Epidermal melanocyte (primary cell): Measurements from ENCODE around the gene NFIA.

Experiments used
- DNase-seq: peaks from one replicate; pipeline ENCODE4 v3.0.0; 2011; ENCODE audit warnings: low spot score; ENCODE audit not compliant: insufficient read length

NFIA gene

GRCh38 chr1:61329556-61329955 lies 247.2 kb downstream of the NFIA start:
- no peak for DNase-seq

DNA sequence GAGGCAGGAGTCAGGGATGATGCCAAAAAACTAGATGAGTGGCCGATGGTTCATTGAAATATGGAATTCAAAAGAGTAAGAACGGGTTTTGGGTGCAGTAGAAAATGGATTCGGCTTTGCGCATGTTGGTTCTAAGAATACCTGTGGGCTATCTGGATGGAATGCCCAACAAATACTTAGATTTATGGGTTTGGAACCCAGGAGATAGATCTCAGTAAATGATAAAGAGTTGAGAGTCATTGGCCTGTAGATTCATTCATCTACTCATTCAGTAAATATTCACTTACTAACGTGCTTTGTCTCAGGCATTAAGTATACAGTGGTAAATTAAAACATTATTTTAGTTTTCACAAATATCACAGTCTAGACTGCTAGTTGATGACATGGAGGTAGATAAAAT lies 247.7 kb downstream of the NFIA start:
- no peak for DNase-seq

GRCh38 chr1:61330571-61330970 lies 248.2 kb downstream of the NFIA start:
- no peak for DNase-seq

DNA sequence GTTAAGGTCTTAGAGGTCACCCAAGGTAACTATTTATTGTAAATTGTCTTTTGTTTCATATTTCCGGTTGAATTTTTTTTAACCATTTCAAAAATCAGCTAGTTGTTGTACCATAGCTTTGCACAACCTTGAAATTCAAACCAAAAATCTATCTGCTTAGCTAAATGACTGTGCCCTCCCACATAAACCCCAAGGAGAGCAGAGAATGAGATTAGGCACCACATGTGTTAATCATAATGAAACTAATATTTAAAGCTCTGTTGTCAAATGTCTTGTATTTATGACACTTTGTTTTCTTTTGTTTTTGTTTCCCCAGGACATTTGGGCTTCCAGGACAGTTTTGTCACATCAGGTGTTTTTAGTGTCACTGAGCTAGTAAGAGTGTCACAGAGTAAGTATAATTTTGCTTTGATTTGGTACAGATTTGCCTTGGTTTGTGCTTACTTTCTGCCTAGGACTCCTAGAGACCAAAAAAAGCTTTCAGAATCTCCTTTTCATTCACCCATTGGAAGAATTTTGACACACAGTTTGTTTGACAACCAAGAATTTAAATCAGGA lies 249.9 kb downstream of the NFIA start:
- DNase-seq: no peak

GRCh38 chr1:61332796-61333195 lies 250.4 kb downstream of the NFIA start:
- no peak for DNase-seq

- no peak for DNase-seq
Observed at GRCh38 chr1:61334718-61335589, 252.6 kb downstream of the NFIA start.

DNA sequence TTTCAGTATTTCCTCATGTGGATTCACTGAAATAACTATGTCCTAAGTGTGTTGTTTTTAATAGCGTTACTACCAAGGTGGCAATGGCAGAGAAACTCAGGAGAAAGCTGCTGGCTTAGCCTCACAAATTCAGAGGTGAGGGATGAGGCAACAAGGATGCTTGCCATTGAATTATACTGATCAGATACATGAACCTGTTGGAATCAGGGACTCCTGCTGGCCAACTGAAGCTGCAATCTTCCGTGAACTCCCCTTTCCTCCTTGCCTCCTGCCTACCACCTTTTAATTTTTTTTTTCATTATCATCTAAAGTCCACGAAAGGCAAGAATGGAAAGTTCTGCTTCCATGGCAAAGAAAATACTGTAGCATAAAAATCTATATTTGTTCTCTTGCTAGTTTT lies 254.7 kb downstream of the NFIA start:
- no peak for DNase-seq

DNA sequence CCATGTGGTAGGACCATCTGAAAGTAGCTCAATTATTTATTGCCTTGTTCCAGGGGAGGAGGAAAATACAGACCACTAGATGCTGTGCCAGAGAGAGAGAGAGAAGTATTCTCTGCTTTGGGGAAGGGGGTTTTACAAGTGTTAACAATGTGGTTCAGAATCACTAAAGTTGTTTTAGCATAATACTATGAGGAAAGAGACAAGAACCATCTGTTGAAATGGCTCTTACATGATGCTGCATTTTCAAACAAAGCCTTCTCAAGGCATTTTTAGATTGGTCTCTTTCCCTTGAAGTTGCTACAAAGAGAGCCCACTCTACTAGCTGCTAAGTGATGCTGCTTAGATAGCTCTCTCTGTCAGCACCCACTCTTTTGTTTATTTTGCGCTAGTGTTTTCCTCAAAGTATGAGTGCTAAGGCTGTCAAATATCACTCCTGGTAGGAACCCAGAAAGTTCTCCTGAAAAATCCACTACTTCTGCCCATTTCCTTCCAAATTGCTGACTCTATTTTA lies 255.1 kb downstream of the NFIA start:
- no peak for DNase-seq

- DNase-seq: peak; percentile 77
Observed at GRCh38 chr1:61337981-61338848, 255.9 kb downstream of the NFIA start.

- DNase-seq: no peak
Observed at GRCh38 chr1:61338899-61339298, 256.5 kb downstream of the NFIA start.

GRCh38 chr1:61341426-61341825 lies 259.1 kb downstream of the NFIA start:
- no peak for DNase-seq

GRCh38 chr1:61343734-61344420 lies 261.5 kb downstream of the NFIA start:
- no peak for DNase-seq

- no peak for DNase-seq
Observed at GRCh38 chr1:61344696-61345095, 262.3 kb downstream of the NFIA start.

DNA sequence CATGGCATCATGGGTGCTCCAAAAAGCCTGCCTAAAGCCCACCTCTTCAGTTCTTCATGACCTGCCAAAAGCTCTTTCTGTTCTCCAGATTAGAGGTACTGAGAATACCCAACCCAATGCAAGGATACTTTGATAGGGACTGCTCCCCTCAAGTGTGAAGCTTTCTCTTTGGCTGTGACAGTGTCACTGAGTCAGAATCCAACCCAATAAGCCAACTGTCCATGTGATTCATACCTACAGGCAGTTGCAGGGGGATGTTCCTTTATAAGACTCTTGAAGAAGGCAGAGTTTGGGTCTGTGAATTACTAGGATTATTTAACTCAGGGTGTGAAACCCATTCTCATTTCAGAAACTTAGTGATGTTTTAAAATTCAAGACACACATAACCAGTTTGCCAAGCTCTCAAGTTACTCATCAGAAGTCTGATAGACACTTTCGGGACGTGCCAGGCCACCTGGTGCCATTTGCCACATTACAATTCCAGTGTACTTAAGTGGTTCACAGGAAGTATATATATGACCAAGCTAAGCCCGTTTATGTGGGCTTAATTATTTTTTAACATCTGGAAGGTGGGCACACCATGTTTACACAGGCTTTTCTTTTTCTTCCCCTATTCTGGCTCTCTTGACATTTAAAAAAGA lies 265.8 kb downstream of the NFIA start:
- DNase-seq: no peak

GRCh38 chr1:61352845-61353435 lies 270.6 kb downstream of the NFIA start:
- DNase-seq: no peak

- no peak for DNase-seq
Observed at GRCh38 chr1:61353797-61354406, 271.5 kb downstream of the NFIA start.

- DNase-seq: no peak
Observed at GRCh38 chr1:61356016-61356415, 273.7 kb downstream of the NFIA start.

GRCh38 chr1:61356995-61357394 lies 274.6 kb downstream of the NFIA start:
- no peak for DNase-seq

- DNase-seq: no peak
Observed at GRCh38 chr1:61357539-61357938, 275.2 kb downstream of the NFIA start.
